Left ventricle myocardium inferior (tissue), 1 donor: Measurements from ENCODE around the gene C16orf89. TPM values are rescaled to one million over a fixed set of nuclear protein-coding genes. Genes with fewer than 3 reads are reported as not detected.
"Not testable (repeated sequence)": the region's sequence is repeated elsewhere in the genome, so short reads cannot be mapped to it uniquely, and the experiment has no call there.

Source experiments
- DNase-seq: peaks from one replicate; pipeline ENCODE4 v3.0.0-alpha.2; 2020
- H3K27ac ChIP-seq: fragments of 200-600 bp; replicated peaks from 2 replicates; pipeline ENCODE4 v1.8.0; 2021
- H3K27me3 ChIP-seq: fragments of 200-600 bp; 2 replicates; pipeline ENCODE4 v1.8.0; 2021; ENCODE audit warnings: low read depth
- H3K36me3 ChIP-seq: fragments of 200-600 bp; 2 replicates; pipeline ENCODE4 v1.8.0; 2021
- H3K4me1 ChIP-seq: fragments of 200-600 bp; 2 replicates; pipeline ENCODE4 v1.8.0; 2021
- H3K4me3 ChIP-seq: fragments of 200-600 bp; 2 replicates; pipeline ENCODE4 v1.8.0; 2021; ENCODE audit warnings: mild to moderate bottlenecking, moderate library complexity
- H3K9me3 ChIP-seq: fragments of 200-600 bp; replicated peaks from 2 replicates; pipeline ENCODE4 v1.8.0; 2021
- CTCF ChIP-seq: fragments of 200-600 bp; IDR thresholded peaks from 2 replicates; pipeline ENCODE4 v1.8.0; 2021; ENCODE audit warnings: antibody characterized with exemption, mild to moderate bottlenecking, borderline replicate concordance
- intact Hi-C: fragments of 100-400 bp; cut with micrococcal nuclease; formaldehyde crosslinking; loops from one replicate; pipeline ENCODE4 v1.11.0; 2022
- total RNA-seq: library from RNA; stranded (reverse); fragmentation: NEBNext Ultra II Directional; extraction: Animal tissue kit (Norgen Biotek cat#: 25700); gene quantifications from one replicate; pipeline ENCODE4 v1.2.1, GENCODE V29; 2021
- donor health status: DM: no; HTN: yes; CAD: no; lungs with severe emphysema.

C16orf89 gene
- total RNA-seq, 1 donor from 2014 or later = 5.9 TPM

- Histone ChIP-seq H3K4me1 (no peaks in the 10 kb centered on the region), H3K36me3 (no peaks in the 10 kb centered on the region), H3K9me3 (no peaks in the 10 kb centered on the region), H3K27ac (no peak overlapping the region), H3K27me3 (no peaks in the 10 kb centered on the region), H3K4me3 (no peak overlapping the region)
- TF ChIP-seq CTCF = no peak
- no peak for DNase-seq
- intact Hi-C loops = no loop called here
These were observed 10.6 kb downstream of the C16orf89 start for GRCh38 chr16:5054876-5055865.

GRCh38 chr16:5046914-5047313 is 18.8 kb downstream of the C16orf89 start:
- Histone ChIP-seq H3K27ac (no peak overlapping the region), H3K27me3 (no peaks in the 10 kb centered on the region), H3K9me3 (no peaks in the 10 kb centered on the region), H3K4me3 (no peak overlapping the region), H3K4me1 (no peaks in the 10 kb centered on the region), H3K36me3 (no peaks in the 10 kb centered on the region)
- no peak for DNase-seq
- intact Hi-C loops = no loop called here
- TF ChIP-seq CTCF = no peak

- no peaks in the 10 kb centered on the region for H3K36me3 ChIP-seq
- TF ChIP-seq CTCF = no peak
- H3K27me3 ChIP-seq = no peaks in the 10 kb centered on the region
- H3K4me1 ChIP-seq = no peaks in the 10 kb centered on the region
- H3K27ac ChIP-seq = no peak overlapping the region
- intact Hi-C loops = no loop called here
- H3K9me3 ChIP-seq = no peaks in the 10 kb centered on the region
- DNase-seq = no peak
- H3K4me3 ChIP-seq = no peak overlapping the region
These were observed 20.1 kb downstream of the C16orf89 start for GRCh38 chr16:5045499-5046115.

- H3K27ac ChIP-seq, intact Hi-C loops, H3K4me3 ChIP-seq, H3K4me1 ChIP-seq, H3K36me3 ChIP-seq, DNase-seq, H3K27me3 ChIP-seq, H3K9me3 ChIP-seq: not testable (repeated sequence)
These were observed 21.2 kb downstream of the C16orf89 start for GRCh38 chr16:5044581-5044980.

- no peak for TF ChIP-seq CTCF
- intact Hi-C loops = no loop called here
- no peak for DNase-seq
- Histone ChIP-seq H3K36me3 (no peaks in the 10 kb centered on the region), H3K27ac (no peak overlapping the region), H3K9me3 (no peaks in the 10 kb centered on the region), H3K4me1 (no peaks in the 10 kb centered on the region), H3K4me3 (no peak overlapping the region), H3K27me3 (no peaks in the 10 kb centered on the region)
These were observed 21.7 kb downstream of the C16orf89 start for GRCh38 chr16:5044011-5044540.
